Measurements from ENCODE around the gene ERICH2.

The ERICH2 gene

GRCh38 chr2:170778900-170779299 lies 8.7 kb downstream of the ERICH2 start:
- no peaks in the 10 kb centered on the region for H3K4me1 Mint-ChIP-seq (ENCODE audit: low read depth)

GRCh38 chr2:170779304-170779703 lies 9.1 kb downstream of the ERICH2 start:
- DNase-seq: no peak
- Mint-ChIP-seq H3K9me3 (no peaks in the 10 kb centered on the region), H3K27me3 (peaks cover 19% of the 10 kb centered on the region), H3K36me3 (ENCODE audit: low read depth) (no peaks in the 10 kb centered on the region), H3K27ac (no peak overlapping the region), H3K4me3 (no peak overlapping the region), H3K4me1 (ENCODE audit: low read depth) (no peaks in the 10 kb centered on the region)

More at GRCh38 chr2:170778900-170779299, 8.7 kb downstream of the ERICH2 start:
- H3K36me3 Mint-ChIP-seq (ENCODE audit: low read depth): no peaks in the 10 kb centered on the region
- no peak for DNase-seq
- H3K4me3 Mint-ChIP-seq: no peak overlapping the region
- H3K9me3 Mint-ChIP-seq: no peaks in the 10 kb centered on the region
- H3K27me3 Mint-ChIP-seq: peaks cover 22% of the 10 kb centered on the region
- no peak overlapping the region for H3K27ac Mint-ChIP-seq

- peaks cover 17% of the 10 kb centered on the region for H3K27me3 Mint-ChIP-seq
- no peaks in the 10 kb centered on the region for H3K4me1 Mint-ChIP-seq (ENCODE audit: low read depth)
- no peaks in the 10 kb centered on the region for H3K9me3 Mint-ChIP-seq
- H3K4me3 Mint-ChIP-seq: no peak overlapping the region
- no peaks in the 10 kb centered on the region for H3K36me3 Mint-ChIP-seq (ENCODE audit: low read depth)
- no peak overlapping the region for H3K27ac Mint-ChIP-seq
- DNase-seq: no peak
These were observed 12.5 kb downstream of the ERICH2 start for GRCh38 chr2:170782673-170783072.

- no peak overlapping the region for H3K4me3 Mint-ChIP-seq
- no peak for DNase-seq
- no peaks in the 10 kb centered on the region for H3K36me3 Mint-ChIP-seq (ENCODE audit: low read depth)
- no peak overlapping the region for H3K27ac Mint-ChIP-seq
- H3K9me3 Mint-ChIP-seq: no peaks in the 10 kb centered on the region
- H3K4me1 Mint-ChIP-seq (ENCODE audit: low read depth): no peaks in the 10 kb centered on the region
- peaks cover 17% of the 10 kb centered on the region for H3K27me3 Mint-ChIP-seq
These were observed 13.4 kb downstream of the ERICH2 start for GRCh38 chr2:170783549-170783948.

- Mint-ChIP-seq H3K27ac (no peak overlapping the region), H3K9me3 (no peaks in the 10 kb centered on the region), H3K36me3 (ENCODE audit: low read depth) (no peaks in the 10 kb centered on the region), H3K27me3 (peaks cover 14% of the 10 kb centered on the region), H3K4me1 (ENCODE audit: low read depth) (no peaks in the 10 kb centered on the region), H3K4me3 (no peak overlapping the region)
- no peak for DNase-seq
These were observed 28.8 kb downstream of the ERICH2 start for GRCh38 chr2:170798996-170799395.

GRCh38 chr2:170806548-170806947 lies 36.4 kb downstream of the ERICH2 start:
- DNase-seq: no peak
- H3K4me1 Mint-ChIP-seq (ENCODE audit: low read depth): no peaks in the 10 kb centered on the region
- H3K9me3 Mint-ChIP-seq: no peaks in the 10 kb centered on the region
- no peaks in the 10 kb centered on the region for H3K36me3 Mint-ChIP-seq (ENCODE audit: low read depth)
- no peak overlapping the region for H3K27ac Mint-ChIP-seq
- H3K4me3 Mint-ChIP-seq: no peak overlapping the region
- H3K27me3 Mint-ChIP-seq: peaks cover 12% of the 10 kb centered on the region

- Mint-ChIP-seq H3K27me3 (peaks cover 69% of the 10 kb centered on the region), H3K4me1 (ENCODE audit: low read depth) (peaks cover 40% of the 10 kb centered on the region), H3K9me3 (no peaks in the 10 kb centered on the region), H3K4me3 (no peak overlapping the region), H3K36me3 (ENCODE audit: low read depth) (no peaks in the 10 kb centered on the region), H3K27ac (no peak overlapping the region)
- peak; percentile 40 for DNase-seq
These were observed 42.8 kb downstream of the ERICH2 start for GRCh38 chr2:170812710-170813600.

GRCh38 chr2:170813611-170814532 lies 43.7 kb downstream of the ERICH2 start:
- Mint-ChIP-seq H3K9me3 (no peaks in the 10 kb centered on the region), H3K4me3 (no peak overlapping the region), H3K36me3 (ENCODE audit: low read depth) (no peaks in the 10 kb centered on the region), H3K4me1 (ENCODE audit: low read depth) (peaks cover 47% of the 10 kb centered on the region), H3K27ac (peak overlapping the region; percentile 62), H3K27me3 (peaks cover 76% of the 10 kb centered on the region)
- DNase-seq: no peak

- peaks cover 78% of the 10 kb centered on the region for H3K27me3 Mint-ChIP-seq
- DNase-seq: no peak
- H3K27ac Mint-ChIP-seq: peak overlapping the region; percentile 62
- H3K9me3 Mint-ChIP-seq: no peaks in the 10 kb centered on the region
- no peaks in the 10 kb centered on the region for H3K36me3 Mint-ChIP-seq (ENCODE audit: low read depth)
- H3K4me3 Mint-ChIP-seq: no peak overlapping the region
- H3K4me1 Mint-ChIP-seq (ENCODE audit: low read depth): peaks cover 50% of the 10 kb centered on the region
These were observed 44.5 kb downstream of the ERICH2 start for GRCh38 chr2:170814533-170815230.

- H3K9me3 Mint-ChIP-seq: no peaks in the 10 kb centered on the region
- no peak for DNase-seq
- H3K27ac Mint-ChIP-seq: peak overlapping the region; percentile 50
- H3K36me3 Mint-ChIP-seq (ENCODE audit: low read depth): no peaks in the 10 kb centered on the region
- peaks cover 53% of the 10 kb centered on the region for H3K4me1 Mint-ChIP-seq (ENCODE audit: low read depth)
- peak overlapping the region; percentile 76 for H3K4me3 Mint-ChIP-seq
- H3K27me3 Mint-ChIP-seq: peaks cover 82% of the 10 kb centered on the region
These were observed 45.1 kb downstream of the ERICH2 start for GRCh38 chr2:170815311-170815710.

- H3K9me3 Mint-ChIP-seq: no peaks in the 10 kb centered on the region
- no peaks in the 10 kb centered on the region for H3K36me3 Mint-ChIP-seq (ENCODE audit: low read depth)
- H3K4me1 Mint-ChIP-seq (ENCODE audit: low read depth): peaks cover 59% of the 10 kb centered on the region
- peaks cover 87% of the 10 kb centered on the region for H3K27me3 Mint-ChIP-seq
- peak overlapping the region; percentile 50 for H3K27ac Mint-ChIP-seq
- peak overlapping the region; percentile 76 for H3K4me3 Mint-ChIP-seq
- DNase-seq: peak; percentile 79
These were observed 45.7 kb downstream of the ERICH2 start for GRCh38 chr2:170815746-170816503.

- Mint-ChIP-seq H3K4me1 (ENCODE audit: low read depth) (peaks cover 65% of the 10 kb centered on the region), H3K4me3 (peak within 1 kb of the TSS; percentile 76), H3K9me3 (no peaks in the 10 kb centered on the region), H3K27me3 (peaks cover 93% of the 10 kb centered on the region), H3K36me3 (ENCODE audit: low read depth) (no peaks in the 10 kb centered on the region), H3K27ac (peak within 1 kb of the TSS; percentile 50)
- peak; percentile 79 for DNase-seq
These were observed 46.4 kb downstream of the ERICH2 start, which contains the start of gene GAD1 for GRCh38 chr2:170816504-170817092. GAD1 (plus strand) TSS chr2:170816887; CDS start chr2:170818592, 1,705 bp downstream.

Measured in activated T-cell treated with anti-CD3 and anti-CD28 coated beads, Interleukin-2, amount 50 U/mL, for 24 hours (primary cell).